Skeletal muscle tissue (tissue), 4 donors: ENCODE results near the gene DIP2C. TPM values are rescaled to one million over a fixed set of nuclear protein-coding genes. Genes with fewer than 3 reads are reported as not detected.

Experiments used
- H3K27ac ChIP-seq: one replicate; pipeline ENCODE4 v1.7.0; 2013; ENCODE audit warnings: mild to moderate bottlenecking, low read depth, low read length, inconsistent platforms
- H3K27me3 ChIP-seq, 3 donors: one replicate each; pipeline ENCODE4 v1.7.0; 2013; ENCODE audit warnings: low read length in 3 of 3; ENCODE audit not compliant: control insufficient read depth in 3 of 3, insufficient read depth in 3 of 3
- H3K36me3 ChIP-seq, 3 donors: one replicate each; pipeline ENCODE4 v1.7.0; 2013; ENCODE audit warnings: low read length in 3 of 3; ENCODE audit not compliant: control insufficient read depth in 3 of 3, insufficient read depth in 3 of 3
- H3K4me1 ChIP-seq, 3 donors: one replicate each; pipeline ENCODE4 v1.7.0; 2013; ENCODE audit warnings: low read length in 3 of 3, mild to moderate bottlenecking in 3 of 3; ENCODE audit not compliant: control insufficient read depth in 3 of 3, insufficient read depth in 3 of 3
- H3K4me3 ChIP-seq, 3 donors: one replicate each; pipeline ENCODE4 v1.7.0; 2013; ENCODE audit warnings: low read length in 3 of 3
- H3K9ac ChIP-seq, 3 donors: one replicate each; pipeline ENCODE4 v1.7.0; 2013; ENCODE audit warnings: low read length in 3 of 3, mild to moderate bottlenecking in 3 of 3, moderate library complexity in 2 of 3, low read depth in 1 of 3
- H3K9me3 ChIP-seq, 3 donors: one replicate each; pipeline ENCODE4 v1.7.0; 2013; ENCODE audit warnings: low read length in 3 of 3; ENCODE audit not compliant: control insufficient read depth in 3 of 3
- total RNA-seq: library from RNA; depleted of rRNA; stranded (reverse); fragments of >200 nt; gene quantifications from one replicate; pipeline ENCODE4 v1.2.3, GENCODE V29; 2014
- donor health status: Osteomylitis.

DIP2C gene
- total RNA-seq, 1 donor from 2014 or later, result 18.8 TPM

- Histone ChIP-seq H3K9ac (no peak overlapping the region), H3K36me3 (peaks cover 35 to 61% (median 42%) of the 10 kb centered on the region in 3 donors), H3K27ac (no peak overlapping the region), H3K9me3 (no peaks in the 10 kb centered on the region), H3K27me3 (no peaks in the 10 kb centered on the region), H3K4me3 (no peak overlapping the region), H3K4me1 (peaks cover 0 to 6% (median 2%) of the 10 kb centered on the region in 3 donors)
These were observed 401.7 kb downstream of the DIP2C start for GRCh38 chr10:287814-288213.

GRCh38 chr10:287026-287709 is 402.3 kb downstream of the DIP2C start:
- peaks cover 0 to 12% (median 2%) of the 10 kb centered on the region in 3 donors for H3K4me1 ChIP-seq
- H3K27ac ChIP-seq, result no peak overlapping the region
- no peaks in the 10 kb centered on the region for H3K9me3 ChIP-seq
- H3K36me3 ChIP-seq, result peaks cover 40 to 61% (median 48%) of the 10 kb centered on the region in 3 donors
- H3K9ac ChIP-seq, result no peak overlapping the region
- H3K4me3 ChIP-seq, result no peak overlapping the region
- no peaks in the 10 kb centered on the region for H3K27me3 ChIP-seq

- Histone ChIP-seq H3K27ac (no peak overlapping the region), H3K9me3 (no peaks in the 10 kb centered on the region), H3K4me1 (peaks cover 0 to 9% (median 2%) of the 10 kb centered on the region in 3 donors), H3K27me3 (no peaks in the 10 kb centered on the region), H3K9ac (no peak overlapping the region), H3K36me3 (peaks cover 42 to 64% (median 57%) of the 10 kb centered on the region in 3 donors), H3K4me3 (no peak overlapping the region)
These were observed 404.3 kb downstream of the DIP2C start for GRCh38 chr10:285216-285615.

GRCh38 chr10:283916-284356 is 405.5 kb downstream of the DIP2C start:
- H3K4me3 ChIP-seq, result no peak overlapping the region
- H3K27me3 ChIP-seq, result no peaks in the 10 kb centered on the region
- no peak overlapping the region for H3K27ac ChIP-seq
- peaks cover 0 to 7% (median 0%) of the 10 kb centered on the region in 3 donors for H3K4me1 ChIP-seq
- no peak overlapping the region for H3K9ac ChIP-seq
- no peaks in the 10 kb centered on the region for H3K9me3 ChIP-seq
- H3K36me3 ChIP-seq, result peaks cover 43 to 69% (median 68%) of the 10 kb centered on the region in 3 donors

GRCh38 chr10:283140-283479 is 406.4 kb downstream of the DIP2C start:
- no peak overlapping the region for H3K4me3 ChIP-seq
- no peaks in the 10 kb centered on the region for H3K27me3 ChIP-seq
- peaks cover 0 to 7% (median 0%) of the 10 kb centered on the region in 3 donors for H3K4me1 ChIP-seq
- no peak overlapping the region for H3K27ac ChIP-seq
- H3K9ac ChIP-seq, result no peak overlapping the region
- peaks cover 41 to 76% (median 67%) of the 10 kb centered on the region in 3 donors for H3K36me3 ChIP-seq
- no peaks in the 10 kb centered on the region for H3K9me3 ChIP-seq

GRCh38 chr10:282294-283139 is 407.0 kb downstream of the DIP2C start:
- H3K9ac ChIP-seq, result no peak overlapping the region
- no peak overlapping the region for H3K27ac ChIP-seq
- H3K27me3 ChIP-seq, result no peaks in the 10 kb centered on the region
- H3K4me1 ChIP-seq, result peaks cover 0 to 7% (median 0%) of the 10 kb centered on the region in 3 donors
- no peak overlapping the region for H3K4me3 ChIP-seq
- no peaks in the 10 kb centered on the region for H3K9me3 ChIP-seq
- H3K36me3 ChIP-seq, result peaks cover 44 to 82% (median 67%) of the 10 kb centered on the region in 3 donors

- Histone ChIP-seq H3K36me3 (peaks cover 48 to 87% (median 59%) of the 10 kb centered on the region in 3 donors), H3K27me3 (no peaks in the 10 kb centered on the region), H3K4me1 (peaks cover 0 to 7% (median 0%) of the 10 kb centered on the region in 3 donors), H3K27ac (no peak overlapping the region), H3K4me3 (no peak overlapping the region), H3K9me3 (no peaks in the 10 kb centered on the region), H3K9ac (no peak overlapping the region)
These were observed 409.8 kb downstream of the DIP2C start for GRCh38 chr10:279655-280054.

GRCh38 chr10:279232-279631 is 410.2 kb downstream of the DIP2C start:
- H3K4me1 ChIP-seq, result peaks cover 0 to 7% (median 0%) of the 10 kb centered on the region in 3 donors
- no peak overlapping the region for H3K9ac ChIP-seq
- no peak overlapping the region for H3K27ac ChIP-seq
- no peak overlapping the region for H3K4me3 ChIP-seq
- peaks cover 45 to 84% (median 55%) of the 10 kb centered on the region in 3 donors for H3K36me3 ChIP-seq
- H3K9me3 ChIP-seq, result no peaks in the 10 kb centered on the region
- H3K27me3 ChIP-seq, result no peaks in the 10 kb centered on the region

GRCh38 chr10:278707-279106 is 410.8 kb downstream of the DIP2C start:
- H3K36me3 ChIP-seq, result peaks cover 44 to 79% (median 50%) of the 10 kb centered on the region in 3 donors
- H3K27me3 ChIP-seq, result no peaks in the 10 kb centered on the region
- no peak overlapping the region for H3K27ac ChIP-seq
- H3K9me3 ChIP-seq, result no peaks in the 10 kb centered on the region
- H3K9ac ChIP-seq, result no peak overlapping the region
- peaks cover 0 to 7% (median 0%) of the 10 kb centered on the region in 3 donors for H3K4me1 ChIP-seq
- no peak overlapping the region for H3K4me3 ChIP-seq

- no peak overlapping the region for H3K4me3 ChIP-seq
- no peaks in the 10 kb centered on the region for H3K27me3 ChIP-seq
- H3K36me3 ChIP-seq, result peaks cover 43 to 76% (median 45%) of the 10 kb centered on the region in 3 donors
- H3K4me1 ChIP-seq, result peaks cover 0 to 7% (median 0%) of the 10 kb centered on the region in 3 donors
- no peak overlapping the region for H3K9ac ChIP-seq
- no peaks in the 10 kb centered on the region for H3K9me3 ChIP-seq
- H3K27ac ChIP-seq, result no peak overlapping the region
These were observed 411.5 kb downstream of the DIP2C start for GRCh38 chr10:277963-278362.
